Cardiac fibroblast (primary cell): ENCODE measurements around the gene AP2A2.

Source experiments
- DNase-seq, 2 donors: peaks; one replicate each; pipeline versions ENCODE4 v3.0.0 to v3.0.0-alpha.2; 2010; ENCODE audit warnings: low read depth in 2 of 2
- H3K4me3 ChIP-seq, 2 donors: replicated peaks in 1 of 2; 1 replicate in 1 of 2; 2 replicates in 1 of 2; pipeline ENCODE4 v1.5.1; 2011; ENCODE audit warnings: low read depth in 2 of 2, low read length in 2 of 2, mild to moderate bottlenecking in 2 of 2, moderate library complexity in 1 of 2
- TF ChIP-seq, protein P1 (sequence below): IDR thresholded peaks from one replicate; pipeline ENCODE4 v1.5.1; 2011; ENCODE audit warnings: low read depth, mild to moderate bottlenecking, low read length, inconsistent platforms

The AP2A2 gene

DNA sequence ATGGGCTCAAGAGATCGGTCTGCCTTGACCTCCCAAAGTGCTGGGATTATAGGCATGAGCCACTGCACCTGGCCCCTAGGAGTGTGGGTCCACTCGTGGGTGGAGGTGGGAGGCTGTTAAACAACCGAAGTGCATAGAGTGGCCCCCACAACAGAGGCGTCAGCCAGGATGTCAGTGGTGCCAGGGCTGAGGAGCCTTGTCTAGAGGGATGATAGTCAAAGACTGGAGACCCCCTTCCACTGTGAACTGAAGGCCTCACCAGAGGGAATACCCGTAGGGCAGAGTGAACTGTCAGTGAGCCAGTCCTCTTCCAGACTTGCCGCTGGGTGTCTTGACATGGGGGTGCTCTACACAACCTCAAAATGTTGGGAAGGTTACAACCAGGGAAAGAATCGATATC, 38.2 kb downstream of the AP2A2 start:
- TF ChIP-seq, protein P1, sequence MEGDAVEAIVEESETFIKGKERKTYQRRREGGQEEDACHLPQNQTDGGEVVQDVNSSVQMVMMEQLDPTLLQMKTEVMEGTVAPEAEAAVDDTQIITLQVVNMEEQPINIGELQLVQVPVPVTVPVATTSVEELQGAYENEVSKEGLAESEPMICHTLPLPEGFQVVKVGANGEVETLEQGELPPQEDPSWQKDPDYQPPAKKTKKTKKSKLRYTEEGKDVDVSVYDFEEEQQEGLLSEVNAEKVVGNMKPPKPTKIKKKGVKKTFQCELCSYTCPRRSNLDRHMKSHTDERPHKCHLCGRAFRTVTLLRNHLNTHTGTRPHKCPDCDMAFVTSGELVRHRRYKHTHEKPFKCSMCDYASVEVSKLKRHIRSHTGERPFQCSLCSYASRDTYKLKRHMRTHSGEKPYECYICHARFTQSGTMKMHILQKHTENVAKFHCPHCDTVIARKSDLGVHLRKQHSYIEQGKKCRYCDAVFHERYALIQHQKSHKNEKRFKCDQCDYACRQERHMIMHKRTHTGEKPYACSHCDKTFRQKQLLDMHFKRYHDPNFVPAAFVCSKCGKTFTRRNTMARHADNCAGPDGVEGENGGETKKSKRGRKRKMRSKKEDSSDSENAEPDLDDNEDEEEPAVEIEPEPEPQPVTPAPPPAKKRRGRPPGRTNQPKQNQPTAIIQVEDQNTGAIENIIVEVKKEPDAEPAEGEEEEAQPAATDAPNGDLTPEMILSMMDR: no peak
- no peak for DNase-seq
- no peak overlapping the region for H3K4me3 ChIP-seq

DNA sequence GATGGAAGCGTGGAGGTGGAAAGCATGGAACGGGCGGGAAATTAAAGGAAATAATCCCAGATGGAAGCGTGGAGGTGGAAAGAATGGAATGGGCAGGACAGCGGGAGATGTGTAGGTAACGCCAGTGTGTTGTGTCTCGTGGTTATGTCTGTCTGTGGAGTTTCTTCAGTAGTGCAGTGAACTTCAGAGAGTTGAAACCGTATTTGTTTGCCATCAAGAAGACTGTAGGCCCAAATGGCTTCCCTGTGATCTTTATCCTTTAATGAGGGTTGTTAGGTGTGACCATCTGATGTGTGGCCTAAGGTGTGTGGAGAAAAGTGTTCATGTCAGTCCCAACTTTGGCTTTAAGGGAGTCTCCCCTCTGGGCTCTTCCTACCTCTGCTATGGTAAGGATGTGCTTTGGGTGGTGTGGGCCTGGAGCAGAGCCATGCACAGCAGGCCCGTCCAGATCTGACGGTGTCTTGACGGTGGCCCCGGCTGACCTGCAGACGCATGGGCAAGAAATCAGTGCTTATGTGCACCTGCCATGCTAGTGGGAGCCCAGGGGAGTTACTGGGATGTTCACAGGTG, 39.6 kb downstream of the AP2A2 start:
- DNase-seq: no peak
- TF ChIP-seq, protein P1: no peak
- no peak overlapping the region for H3K4me3 ChIP-seq

DNA sequence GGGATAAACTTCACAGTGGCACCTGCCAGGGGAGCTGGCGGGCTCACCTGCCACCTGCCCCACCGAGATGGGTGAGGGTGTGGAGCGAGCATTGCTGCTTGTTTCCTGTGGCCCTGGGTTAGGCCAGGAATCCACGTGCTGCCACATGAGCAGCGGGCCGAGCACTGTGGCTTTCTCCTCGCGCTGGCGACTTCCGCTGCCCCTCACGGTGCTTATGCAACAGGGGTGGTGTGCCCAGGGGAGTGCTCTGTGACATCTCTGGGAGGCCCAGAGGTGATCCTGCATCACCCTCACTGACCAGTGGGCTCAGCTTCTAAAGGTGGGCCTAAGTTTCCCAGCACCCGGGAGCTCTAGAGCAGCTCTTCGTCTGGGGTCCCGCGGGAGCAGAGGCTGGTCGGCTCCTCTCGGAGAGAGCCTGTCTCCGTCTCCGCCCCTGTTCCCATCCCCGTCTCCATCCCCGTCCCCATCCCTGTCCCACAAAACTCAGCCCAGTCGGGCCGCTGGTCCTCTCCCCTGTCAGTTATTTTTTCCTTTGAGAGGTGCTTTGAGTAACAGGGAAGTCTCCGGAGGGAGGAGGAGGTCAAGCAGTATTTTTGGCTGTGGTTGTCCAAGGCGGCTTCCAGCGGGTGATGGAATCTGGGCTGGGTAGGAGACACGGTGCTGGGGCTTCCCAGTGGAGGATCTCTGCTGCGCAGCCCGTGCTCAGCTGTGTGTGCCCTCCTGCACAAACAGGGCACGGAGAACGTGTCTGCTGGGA, 42.5 kb downstream of the AP2A2 start:
- DNase-seq: no peak
- H3K4me3 ChIP-seq: no peak overlapping the region
- TF ChIP-seq, protein P1: no peak

DNA sequence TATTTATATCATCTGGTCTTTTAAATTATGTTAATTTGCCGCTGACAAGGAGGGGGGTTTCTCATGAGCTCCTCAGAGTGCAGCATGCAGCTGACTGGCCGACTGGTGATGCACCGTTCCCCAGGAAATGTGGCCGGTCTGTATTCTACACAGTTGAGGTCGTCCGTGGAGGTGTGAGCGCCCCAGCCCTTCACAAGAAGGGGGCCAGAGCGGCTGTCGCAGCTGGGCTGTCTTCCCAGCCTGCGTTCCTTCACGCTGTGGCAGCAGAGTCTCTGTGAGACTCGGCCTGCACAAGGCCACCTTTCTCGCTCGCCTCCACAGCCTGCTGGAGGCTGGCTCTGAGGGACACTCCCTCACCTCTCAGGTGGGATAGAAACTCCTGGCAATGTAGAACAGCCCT, 43.2 kb downstream of the AP2A2 start:
- DNase-seq: no peak
- no peak overlapping the region for H3K4me3 ChIP-seq
- TF ChIP-seq, protein P1: no peak

DNA sequence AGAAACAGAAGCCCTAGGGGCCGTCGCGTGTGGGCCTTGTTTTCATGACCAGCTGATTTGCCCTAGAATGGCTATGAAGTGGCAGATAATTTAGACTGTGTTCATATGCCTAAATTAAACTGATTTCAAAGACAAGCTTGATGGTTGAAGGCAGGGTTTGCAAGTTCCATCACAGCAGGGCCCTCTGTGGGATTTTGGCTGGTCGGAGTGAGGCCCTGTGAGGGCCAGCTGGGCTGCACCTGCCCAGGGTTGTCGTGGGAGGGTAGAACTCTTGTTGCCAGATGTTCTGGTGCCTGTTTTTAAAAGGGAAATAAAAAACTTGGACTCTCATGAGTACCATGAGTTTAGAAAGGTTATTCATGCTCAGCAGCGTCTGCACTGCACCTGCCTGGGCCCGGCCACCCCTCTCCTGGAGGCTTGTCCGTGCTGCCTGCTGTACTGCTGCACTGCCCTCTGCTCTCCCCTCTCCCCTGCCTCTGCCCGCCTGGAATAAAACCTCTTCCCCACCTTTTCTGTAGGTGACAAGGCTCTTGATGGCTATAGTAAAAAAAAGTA, 44.1 kb downstream of the AP2A2 start:
- no peak overlapping the region for H3K4me3 ChIP-seq
- DNase-seq: no peak

DNA sequence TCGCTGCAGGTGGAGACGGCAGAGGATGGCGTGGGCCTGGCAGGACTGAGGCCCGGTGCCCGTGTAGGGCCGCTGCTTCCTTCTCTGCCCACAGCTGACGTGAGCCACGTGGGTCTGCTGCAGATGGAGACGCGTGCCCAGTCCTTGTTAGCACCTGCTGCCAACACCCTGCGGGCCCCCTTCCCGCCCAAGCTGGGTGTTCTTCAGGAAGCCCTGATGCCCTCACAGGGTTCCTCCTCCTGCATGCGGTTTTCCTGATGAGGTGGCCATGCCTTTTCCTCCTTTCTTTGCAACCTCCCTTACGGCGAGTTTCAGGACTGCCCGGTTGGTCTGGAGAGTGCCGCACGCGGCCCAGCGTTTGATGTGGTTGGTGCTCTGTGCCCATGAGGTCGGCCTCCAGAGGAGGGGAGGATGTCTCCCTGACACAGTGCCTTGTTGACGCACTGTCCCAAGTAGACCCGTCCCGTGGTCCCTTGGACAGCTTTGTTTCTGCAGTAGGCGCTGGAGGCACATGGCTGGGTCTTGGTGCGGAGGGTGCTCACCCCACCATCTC, 44.7 kb downstream of the AP2A2 start:
- H3K4me3 ChIP-seq: no peak overlapping the region
- no peak for DNase-seq
- TF ChIP-seq, protein P1: no peak

More for the DNA sequence above, 44.1 kb downstream of the AP2A2 start:
- TF ChIP-seq, protein P1: no peak
